HG03354 (cell line): Measurements from ENCODE around the gene B3GAT3.
A peak's percentile ranks its signal among the peaks of the same experiment; 100 is the strongest.
"Not testable (repeated sequence)": the region's sequence is repeated elsewhere in the genome, so short reads cannot be mapped to it uniquely, and the experiment has no call there.

ENCODE experiments used
- ATAC-seq: cut with Tn5 transposase; IDR thresholded peaks from one replicate; pipeline ENCODE4 v1.9.1; 2021; ENCODE audit warnings: mild to moderate bottlenecking; ENCODE audit not compliant: unreplicated experiment, poor library complexity, severe bottlenecking

The B3GAT3 gene

DNA sequence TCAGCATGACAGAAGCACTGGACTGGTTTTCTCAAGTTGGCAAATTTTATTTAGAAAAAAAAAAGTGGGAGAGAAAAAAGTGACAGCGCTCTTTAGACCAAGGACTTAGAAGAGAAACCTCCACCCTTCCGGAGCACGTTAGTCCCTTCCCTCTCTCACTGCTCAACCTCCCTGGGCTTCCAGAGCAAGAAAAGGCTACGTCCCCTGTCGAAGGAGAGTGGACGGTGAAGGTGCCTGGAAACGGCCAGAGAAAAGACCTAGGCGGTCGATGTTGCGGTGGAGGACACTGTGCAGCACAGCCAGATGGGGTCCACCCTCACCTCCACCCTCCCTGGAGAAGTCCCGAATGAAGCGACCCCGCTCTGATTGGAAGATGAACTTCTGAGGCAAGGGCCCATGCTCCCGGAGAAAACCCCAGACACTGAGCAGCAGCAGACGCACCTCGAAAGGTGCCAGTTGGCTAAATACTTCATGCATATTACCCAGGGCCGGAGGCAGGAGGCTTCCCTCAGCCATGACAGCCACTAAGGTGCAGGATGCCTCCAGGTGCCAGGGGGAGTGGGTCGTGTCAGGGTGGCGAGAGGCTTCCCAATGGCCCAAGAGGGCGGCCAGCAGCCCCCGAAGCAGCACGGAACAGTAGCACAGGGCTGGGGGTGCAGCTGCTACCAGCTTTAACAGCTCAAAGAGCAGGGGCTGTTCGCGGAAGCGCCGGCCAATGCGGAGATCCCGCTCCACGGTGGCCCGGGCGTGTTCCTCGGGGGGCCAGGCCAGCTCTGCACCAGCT, 25.2 kb upstream of the B3GAT3 start:
- no peak for ATAC-seq

DNA sequence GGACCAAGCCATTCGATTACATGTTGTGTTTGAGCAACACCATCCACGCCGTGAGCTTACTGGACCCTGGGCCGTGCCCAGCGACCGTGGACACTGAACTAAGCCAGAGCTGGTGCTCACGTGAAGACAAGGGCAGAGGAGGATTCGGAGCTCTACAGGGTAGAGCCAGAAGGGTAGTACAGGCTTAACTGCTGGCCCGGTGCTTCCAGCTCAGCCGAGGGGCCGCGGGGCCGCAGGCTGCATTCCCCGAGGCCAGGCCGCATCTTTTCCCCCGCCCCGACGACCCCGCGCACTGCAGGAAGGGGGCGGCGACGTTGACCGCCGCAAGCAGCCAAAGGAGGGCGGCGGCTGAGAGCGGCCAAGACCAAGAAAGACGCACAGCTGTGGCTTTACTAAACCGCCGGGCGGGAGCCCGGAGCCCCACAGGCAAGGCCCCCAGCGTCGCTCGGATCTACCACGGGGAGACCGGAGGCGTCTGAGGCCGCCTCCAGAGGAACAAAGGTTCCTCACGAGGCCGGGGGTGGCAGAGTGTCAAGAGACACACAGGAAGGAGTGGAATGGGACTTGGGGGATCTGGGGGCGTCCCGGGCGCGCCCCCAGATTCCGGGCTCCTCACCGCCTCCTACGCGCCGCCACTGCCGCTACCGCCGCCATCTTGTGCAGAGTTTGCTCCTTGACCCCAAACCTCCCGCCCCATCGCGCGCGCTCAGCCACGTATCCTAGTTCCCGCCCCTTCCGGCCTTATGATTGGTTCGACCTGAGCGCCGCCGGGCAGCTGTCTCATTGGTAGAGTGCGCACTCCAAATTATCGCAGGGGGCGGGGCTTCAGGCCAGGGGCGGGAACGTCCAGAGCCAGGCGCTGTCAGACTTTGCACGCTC, 24.4 kb upstream of the B3GAT3 start, which contains the start of gene GANAB:
TSS of gene GANAB (minus strand) at position 668 of the 879 bp plus-strand sequence. CDS start at position 654, 14 bp downstream.
- peak; percentile 93 for ATAC-seq

DNA sequence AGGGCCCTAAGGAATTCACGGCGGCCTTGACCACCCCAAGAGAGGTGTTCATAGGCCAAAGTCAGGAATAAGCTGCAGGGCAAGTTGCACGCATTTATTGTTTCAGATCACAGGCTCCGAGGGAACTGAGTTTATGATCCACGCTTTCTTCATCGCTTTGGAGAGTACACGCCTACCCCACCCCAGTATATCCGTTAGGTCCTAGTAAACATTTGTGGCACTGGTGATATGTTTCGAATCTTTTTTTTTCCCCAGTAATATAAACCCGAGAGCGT, 23.8 kb upstream of the B3GAT3 start:
- peak; percentile 1 for ATAC-seq

DNA sequence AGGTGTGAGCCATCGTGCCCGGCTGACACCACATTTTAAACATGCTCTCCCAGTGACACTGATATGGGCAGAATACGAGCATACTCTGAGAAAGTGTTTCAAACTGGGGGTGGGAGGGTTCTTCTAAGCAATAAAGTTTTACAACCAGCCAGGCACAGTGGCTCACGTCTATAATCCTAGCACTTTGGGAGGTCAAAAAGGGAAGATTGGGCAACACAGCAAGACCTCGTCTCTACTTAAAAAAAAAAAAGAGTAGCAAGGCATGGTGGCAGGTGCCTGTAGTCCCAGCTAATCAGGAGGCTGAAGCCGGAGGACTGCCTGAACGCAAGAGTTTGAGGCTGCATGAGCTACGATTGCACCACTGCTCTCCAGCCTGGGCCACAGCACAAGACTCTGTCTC, 22.4 kb upstream of the B3GAT3 start:
- ATAC-seq, result no peak

DNA sequence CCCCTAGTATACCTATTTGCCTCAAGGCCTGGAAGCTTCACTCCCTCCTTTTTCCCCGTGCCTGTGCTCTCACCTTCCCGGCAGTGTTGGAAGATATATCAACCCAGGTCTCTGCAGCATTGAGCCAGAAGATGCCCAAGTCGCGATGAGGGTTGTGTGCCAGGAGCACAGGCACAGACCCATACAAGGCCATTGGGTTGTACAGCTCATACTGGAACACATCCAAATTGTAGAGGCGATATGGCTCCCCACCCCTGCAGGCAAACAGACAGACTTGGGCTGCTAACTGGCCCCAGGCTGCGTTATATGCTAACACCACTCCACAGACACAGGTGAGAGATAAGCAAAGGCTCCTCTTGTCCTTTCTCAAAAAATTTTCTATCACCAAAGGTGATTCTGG, 10.7 kb upstream of the B3GAT3 start:
- ATAC-seq, result no peak

DNA sequence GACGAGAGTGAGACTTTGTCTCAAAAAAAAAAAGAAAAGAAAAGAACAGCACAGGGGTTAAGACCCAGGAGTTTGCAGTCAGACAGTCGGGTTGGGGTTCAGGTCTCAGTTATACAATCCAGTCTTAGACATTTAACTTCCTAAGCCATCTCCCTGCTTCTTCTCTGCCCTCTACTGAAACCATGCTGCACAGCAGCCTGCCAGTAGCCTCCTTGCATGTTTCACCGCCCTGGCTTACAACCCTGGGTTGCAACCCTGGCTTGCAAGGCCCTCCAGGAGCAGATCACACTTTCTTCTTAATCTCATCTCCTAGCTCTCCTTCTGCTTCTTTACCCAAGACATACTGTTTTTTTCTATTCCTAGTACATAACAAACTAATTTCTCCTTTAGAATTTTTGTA, 5.9 kb upstream of the B3GAT3 start:
- ATAC-seq, result no peak

DNA sequence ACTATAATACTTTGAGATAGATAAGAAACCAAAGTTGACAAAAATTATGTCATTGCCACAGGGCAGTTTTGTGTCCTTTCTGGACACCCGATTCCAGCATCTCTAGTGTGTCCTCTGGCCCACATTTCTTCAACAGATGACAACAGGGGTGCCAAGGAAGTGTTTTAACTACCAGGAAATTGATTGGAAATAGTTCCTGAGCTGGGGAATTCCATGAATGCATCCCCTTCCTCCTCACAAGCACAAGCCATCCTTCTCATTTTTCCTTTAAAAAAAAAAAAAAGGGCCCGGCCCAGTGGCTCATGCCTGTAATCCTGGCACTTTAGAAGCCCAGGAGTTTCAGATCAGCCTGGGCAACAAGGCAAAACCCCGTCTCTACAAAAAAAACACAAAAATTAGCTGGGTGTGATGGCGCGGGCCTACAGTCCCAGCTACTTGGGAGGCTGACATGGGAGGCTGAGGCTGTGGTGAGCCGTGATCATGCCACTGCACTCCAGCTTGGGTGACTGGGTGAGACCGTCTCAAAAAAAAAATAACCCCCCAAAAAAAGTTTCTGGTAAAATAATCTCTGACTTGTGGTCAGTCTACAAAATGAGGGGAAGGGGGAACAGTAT, 797 bp upstream of the B3GAT3 start:
- ATAC-seq, result no peak

DNA sequence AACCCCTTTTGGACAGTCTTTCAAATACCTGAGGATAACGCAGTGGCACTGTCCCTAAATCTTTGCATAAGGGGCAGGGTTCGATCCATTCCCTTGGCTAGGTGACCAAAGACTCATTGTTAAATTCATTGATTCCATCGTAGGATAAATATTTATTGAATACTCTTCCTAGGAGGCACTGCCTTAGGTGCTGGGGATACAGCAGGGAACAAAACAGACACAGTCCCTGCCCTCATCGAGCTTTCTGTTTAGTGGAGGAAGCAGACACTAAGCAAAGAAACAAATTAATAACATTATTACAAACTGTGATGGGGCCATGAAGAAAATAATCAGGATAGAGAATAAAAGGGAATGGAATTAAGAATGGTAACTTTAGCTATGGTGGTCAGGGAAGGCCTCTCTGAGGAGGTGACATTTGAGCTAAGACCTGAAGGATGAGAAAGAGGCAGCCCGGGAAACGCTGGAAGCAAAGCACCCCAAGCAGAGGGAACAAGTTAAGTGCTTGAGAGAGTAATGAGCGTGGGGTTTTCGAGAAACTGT, 689 bp downstream of the B3GAT3 start:
- no peak for ATAC-seq

DNA sequence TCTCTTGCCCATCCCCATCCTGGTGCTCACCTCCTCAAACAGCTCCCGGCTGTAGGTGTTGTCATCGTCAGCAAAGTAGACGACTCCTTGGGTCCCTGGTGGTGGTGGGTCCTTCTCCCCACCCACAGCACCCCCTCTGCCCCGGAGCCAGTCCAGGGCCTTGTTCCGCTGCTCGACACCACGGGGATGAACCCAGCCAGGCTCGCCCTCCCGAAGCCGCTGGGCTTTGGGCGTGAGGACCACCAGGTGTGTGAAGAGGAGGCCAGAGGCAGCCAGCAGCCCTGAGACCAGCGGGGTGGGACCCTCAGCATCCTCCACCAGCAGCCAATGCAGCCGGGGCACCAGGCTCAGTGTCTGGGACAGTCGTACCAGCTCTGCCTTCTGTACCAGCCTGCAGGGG, 4.8 kb downstream of the B3GAT3 start:
- not testable (repeated sequence) for ATAC-seq

DNA sequence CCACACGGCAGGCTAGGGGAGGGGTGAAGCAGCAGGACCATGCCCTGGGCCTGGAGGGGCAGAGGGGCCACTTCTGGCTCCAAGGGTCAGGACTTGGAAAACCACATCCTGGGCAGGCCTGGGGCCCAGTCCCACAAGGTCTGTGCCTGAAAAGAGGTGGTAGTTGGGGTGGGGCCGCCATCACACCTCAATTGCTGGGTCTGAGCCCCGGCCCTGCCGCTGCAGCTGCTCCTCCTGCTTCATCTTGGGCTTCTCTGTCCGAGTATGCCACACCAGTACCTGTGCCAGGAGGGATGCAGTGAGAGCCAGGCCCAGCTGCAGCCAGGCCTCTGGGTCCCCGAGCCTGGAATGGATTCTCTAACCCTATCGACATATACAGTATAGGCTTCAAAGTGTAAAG, 6.3 kb downstream of the B3GAT3 start:
- no peak for ATAC-seq

DNA sequence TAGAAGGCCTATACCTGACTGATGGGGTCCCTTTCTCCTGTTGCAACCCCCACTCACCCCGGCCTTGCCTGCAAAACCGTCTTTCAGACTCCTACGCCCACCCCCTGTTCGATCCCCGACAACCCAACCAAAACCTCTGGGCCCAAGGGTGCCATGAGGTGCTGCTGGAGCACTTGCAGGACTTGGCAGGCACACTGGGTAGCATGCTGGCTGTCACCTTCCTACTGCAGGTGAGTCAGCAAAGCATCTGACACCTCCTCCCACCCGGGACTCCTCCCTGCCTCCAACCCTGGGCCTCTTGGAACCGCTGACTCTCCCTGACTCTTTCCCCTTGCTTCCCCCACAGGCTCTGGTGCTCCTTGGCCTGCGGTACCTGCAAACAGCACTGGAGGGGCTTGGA, 7.5 kb downstream of the B3GAT3 start:
- no peak for ATAC-seq

DNA sequence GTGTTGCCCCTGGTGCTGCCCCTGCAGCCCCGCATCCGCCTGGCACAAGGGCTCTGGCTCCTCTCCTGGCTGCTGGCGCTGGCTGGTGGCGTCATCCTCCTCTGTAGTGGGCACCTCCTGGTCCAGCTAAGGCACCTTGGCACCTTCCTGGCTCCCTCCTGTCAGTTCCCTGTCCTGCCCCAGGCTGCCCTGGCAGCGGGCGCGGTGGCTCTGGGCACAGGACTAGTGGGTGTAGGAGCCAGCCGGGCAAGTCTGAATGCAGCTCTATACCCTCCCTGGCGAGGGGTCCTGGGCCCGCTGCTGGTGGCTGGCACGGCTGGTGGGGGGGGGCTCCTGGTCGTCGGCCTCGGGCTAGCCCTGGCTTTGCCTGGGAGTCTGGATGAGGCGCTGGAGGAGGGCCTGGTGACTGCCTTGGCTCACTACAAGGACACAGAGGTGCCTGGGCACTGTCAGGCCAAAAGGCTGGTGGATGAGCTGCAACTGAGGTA, 8.5 kb downstream of the B3GAT3 start:
- ATAC-seq, result no peak

DNA sequence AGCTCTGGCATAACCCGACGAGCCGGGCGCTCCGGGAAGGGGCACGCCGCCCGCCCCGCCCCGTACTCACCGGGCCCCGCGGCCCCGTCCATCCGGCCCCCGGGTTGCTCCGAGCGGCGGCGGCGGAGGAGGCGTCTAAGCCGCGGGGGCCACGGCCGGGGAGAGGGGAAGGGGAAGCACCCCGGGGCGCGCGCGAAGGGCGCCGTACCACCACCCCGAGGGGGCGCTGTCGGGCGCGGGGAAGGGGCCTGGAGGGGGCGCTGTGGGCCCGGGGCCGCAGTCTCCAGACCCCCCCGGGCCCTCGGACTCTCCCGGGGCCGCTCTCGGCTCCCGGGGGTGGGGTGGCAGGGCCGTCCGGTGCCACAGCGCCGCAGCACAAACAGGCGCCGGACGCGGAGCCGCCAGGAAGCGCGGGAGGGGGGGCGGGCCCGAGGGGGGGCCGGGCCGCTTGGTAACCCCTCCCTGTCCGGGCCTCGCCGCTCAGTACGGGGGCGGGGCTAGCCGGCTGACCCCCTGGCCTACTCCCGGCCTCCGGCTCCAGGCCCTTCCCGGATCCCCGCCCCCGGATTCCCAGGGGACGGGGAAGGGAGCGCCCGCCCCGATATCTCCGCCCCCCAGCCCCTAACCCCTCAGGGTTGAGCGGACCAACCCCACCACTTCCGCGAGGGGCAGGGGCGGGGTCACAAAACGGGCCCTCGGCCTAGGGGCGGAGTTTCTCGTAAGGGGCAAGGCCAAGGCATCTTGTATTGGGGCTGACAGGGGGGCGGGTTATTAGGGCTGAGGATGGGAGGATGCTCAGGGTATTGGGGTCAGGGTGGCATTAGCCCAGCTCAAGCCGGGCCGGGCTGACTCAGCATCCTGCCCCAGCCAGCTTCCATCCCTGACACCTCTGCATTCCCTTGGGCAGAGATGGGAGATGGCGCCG, 9.2 kb downstream of the B3GAT3 start, which contains the start of the genes EML3 and ROM1:
TSS of gene EML3 (minus strand) at position 410 of the 925 bp plus-strand sequence. CDS start at position 92, 318 bp downstream.
TSS of gene ROM1 (plus strand) at position 892 of the 925 bp plus-strand sequence. CDS start at position 917, 25 bp downstream.
- peak; percentile 76 for ATAC-seq

DNA sequence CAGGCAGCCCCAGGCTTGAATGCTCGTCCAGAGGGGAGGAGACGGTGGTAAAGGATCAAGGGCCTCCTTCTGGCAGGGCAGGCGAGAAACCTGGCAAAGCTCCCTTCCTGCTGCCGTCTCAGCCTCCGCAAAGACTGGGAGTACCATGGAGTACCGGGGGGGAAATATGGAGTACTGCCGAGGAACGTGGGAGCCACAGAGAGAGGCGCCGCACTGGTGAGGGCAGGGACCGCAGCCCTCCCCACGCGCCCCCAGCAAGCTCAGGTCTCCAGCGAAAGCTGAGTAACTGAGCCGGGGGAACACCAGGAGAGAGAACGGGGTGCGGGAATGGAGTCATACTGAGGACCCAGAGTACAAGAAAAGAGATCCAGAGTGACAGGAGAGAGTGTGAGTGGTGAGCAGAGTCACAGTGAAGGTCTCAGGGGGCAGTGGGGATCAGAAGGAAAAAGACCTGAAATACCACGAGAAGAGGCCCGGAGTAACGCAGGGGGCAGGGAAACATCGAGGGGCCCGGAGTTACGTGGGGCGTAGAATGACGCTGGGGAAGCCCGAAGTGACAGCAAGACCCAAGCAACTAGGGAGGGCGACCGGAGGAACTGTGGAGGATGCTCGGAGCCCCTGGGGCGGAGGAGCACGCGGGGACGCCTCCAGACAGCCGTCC, 10.0 kb downstream of the B3GAT3 start:
- peak; percentile 35 for ATAC-seq

DNA sequence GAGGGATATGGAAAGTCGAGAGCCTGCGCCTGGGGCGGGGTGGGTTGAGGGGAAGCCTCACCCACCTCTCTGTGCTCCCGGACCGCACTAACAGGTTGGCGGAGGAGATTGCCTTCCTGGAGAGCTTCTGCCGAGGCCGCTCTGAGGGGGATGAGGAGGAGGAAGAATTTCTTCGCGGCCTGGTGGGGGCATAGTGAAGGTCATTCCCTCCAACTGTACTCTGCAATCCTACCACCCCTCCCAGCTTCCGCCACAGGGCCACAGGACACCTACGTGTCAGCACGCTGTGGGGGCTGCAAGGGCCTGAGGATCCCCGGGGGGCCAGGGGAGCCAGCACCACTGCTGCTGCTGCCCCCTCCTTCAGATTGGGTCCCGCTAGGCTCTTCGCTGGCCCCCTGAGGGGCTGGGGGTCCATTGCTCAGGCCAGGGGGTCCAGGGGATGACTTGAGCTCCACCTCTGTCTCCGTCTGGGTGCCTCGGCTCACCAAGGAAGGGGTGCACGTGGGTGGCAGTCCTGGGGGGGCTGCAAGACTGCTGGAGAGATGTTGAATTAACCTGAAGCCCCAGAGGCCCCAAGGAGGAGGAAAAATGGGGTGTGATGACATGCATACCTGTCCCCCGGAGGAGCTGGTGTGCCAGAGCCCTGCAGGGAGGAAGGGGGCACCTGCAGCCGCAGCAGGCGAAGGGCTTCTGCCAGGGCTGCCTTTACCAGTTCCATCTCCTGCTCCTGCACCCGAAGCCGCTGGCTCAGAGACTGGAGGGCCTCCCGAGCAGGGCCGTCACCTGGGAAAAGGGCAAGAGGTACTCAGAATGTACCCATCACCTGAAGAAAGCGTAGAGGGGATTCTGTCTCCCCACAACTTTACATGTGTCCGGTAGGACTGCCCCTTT, 10.7 kb downstream of the B3GAT3 start:
- no peak for ATAC-seq

DNA sequence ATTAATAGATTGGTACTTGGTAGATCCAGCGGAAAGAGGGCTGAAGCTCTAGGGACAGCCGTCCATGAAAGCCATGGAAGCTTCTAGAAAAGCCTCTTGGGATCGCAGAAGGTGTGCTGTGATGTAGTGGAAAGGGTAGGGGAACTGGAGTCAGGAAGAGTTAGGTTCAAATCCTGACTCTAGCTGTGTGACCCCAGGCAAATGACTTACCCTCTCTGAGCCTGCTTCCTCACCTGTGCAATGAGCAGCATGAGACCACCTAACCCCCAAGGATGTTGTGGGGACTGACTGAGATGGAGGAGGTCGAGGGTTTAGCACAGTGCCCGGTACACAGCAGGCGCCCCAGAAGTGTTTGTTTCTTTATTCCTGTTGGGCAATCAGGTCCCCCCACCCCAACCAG, 11.4 kb downstream of the B3GAT3 start:
- ATAC-seq, result no peak

DNA sequence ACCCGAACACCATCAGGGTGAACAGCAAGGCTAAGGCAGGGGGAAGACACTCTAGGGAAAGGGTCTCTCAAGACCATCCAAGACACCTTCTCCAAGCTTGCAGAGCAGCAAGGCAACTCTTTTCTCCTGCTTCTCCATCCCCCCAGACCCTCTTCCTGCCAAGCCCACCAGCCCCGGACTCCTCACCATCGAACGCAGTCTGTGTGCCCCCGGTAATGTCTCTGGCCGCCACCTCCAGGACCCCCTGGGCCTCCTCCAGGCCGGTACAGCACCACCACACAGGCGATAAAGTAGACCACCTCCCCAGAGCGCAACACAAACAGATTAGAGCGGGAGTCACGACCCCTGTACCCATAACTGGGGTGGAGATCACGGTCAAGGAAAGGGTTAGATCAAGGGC, 13.0 kb downstream of the B3GAT3 start:
- no peak for ATAC-seq

DNA sequence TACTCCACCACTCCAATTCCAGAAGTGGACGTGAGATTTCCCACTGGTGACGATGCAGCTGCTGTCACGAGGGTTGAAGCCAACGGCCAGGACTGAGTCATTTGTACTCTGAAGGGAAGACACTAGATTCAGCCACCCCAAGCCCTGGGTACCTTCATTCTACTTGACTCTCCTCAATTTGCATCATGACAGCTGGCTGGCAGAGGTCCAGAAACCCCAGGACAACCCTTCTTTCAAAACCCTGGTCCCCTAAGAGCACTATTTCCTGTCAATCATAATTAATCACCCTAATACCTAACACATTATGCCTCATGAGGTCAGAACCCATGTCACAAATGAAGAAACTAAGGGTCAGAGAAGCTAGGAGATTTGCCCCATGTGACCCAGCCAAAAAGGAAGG, 14.1 kb downstream of the B3GAT3 start:
- ATAC-seq, result no peak
